Transverse colon (tissue), 4 donors: ENCODE results near the gene HPN. TPM values are rescaled to one million over a fixed set of nuclear protein-coding genes. Genes with fewer than 3 reads are reported as not detected.

Source experiments
- DNase-seq: peaks from one replicate; pipeline ENCODE4 v3.0.0-alpha.2; 2019
- H3K27ac ChIP-seq, 4 donors: fragments of 200-600 bp; sonication (generic); 2 replicates each; pipeline ENCODE4 v1.5.1; 2016 to 2018; ENCODE audit warnings: inconsistent platforms in 4 of 4
- H3K27me3 ChIP-seq: fragments of 200-600 bp; sonication (generic); 2 replicates; pipeline ENCODE4 v1.5.1; 2017; ENCODE audit warnings: inconsistent platforms
- H3K36me3 ChIP-seq, 4 donors: fragments of 200-600 bp; sonication (generic); 2 replicates each; pipeline ENCODE4 v1.5.1; 2017 to 2019; ENCODE audit warnings: inconsistent platforms in 4 of 4
- H3K4me1 ChIP-seq, 4 donors: fragments of 200-600 bp; sonication (generic); 2 replicates each; pipeline ENCODE4 v1.5.1; 2017 to 2020; ENCODE audit warnings: inconsistent platforms in 4 of 4
- H3K4me3 ChIP-seq, 4 donors: fragments of 200-600 bp; sonication (generic); 1 replicate in 1 of 4; 2 replicates in 3 of 4; pipeline versions ENCODE4 v1.5.1 to v1.6.1; 2017 to 2019; ENCODE audit warnings: inconsistent platforms in 4 of 4
- H3K9me3 ChIP-seq, 2 donors: fragments of 200-600 bp; sonication (generic); 2 replicates each; pipeline ENCODE4 v1.5.1; 2017 to 2019; ENCODE audit warnings: inconsistent platforms in 2 of 2
- CTCF ChIP-seq, 5 experiments: fragments of 200-600 bp in 3 of 5; fragments of 450-650 bp in 2 of 5; sonication (generic) in 3 of 5; IDR thresholded peaks; 1 replicate in 2 of 5; 2 replicates in 3 of 5; pipeline ENCODE4 v1.5.1; 2016 to 2017; ENCODE audit warnings: antibody characterized with exemption in 5 of 5, inconsistent platforms in 3 of 5, mild to moderate bottlenecking in 2 of 5, moderate library complexity in 1 of 5
- EP300 ChIP-seq: sonication (generic); formaldehyde crosslinking; IDR thresholded peaks from one replicate; pipeline ENCODE4 v1.6.1; 2017; ENCODE audit warnings: antibody characterized with exemption, low read depth
- POLR2A ChIP-seq: fragments of 450-650 bp; IDR thresholded peaks from one replicate; pipeline ENCODE4 v1.6.1; 2016; ENCODE audit warnings: antibody characterized with exemption, mild to moderate bottlenecking, moderate library complexity
- POLR2AphosphoS5 ChIP-seq, 3 donors: sonication (generic); formaldehyde crosslinking; IDR thresholded peaks; one replicate each; pipeline ENCODE4 v1.6.1; 2016; ENCODE audit warnings: antibody characterized with exemption in 3 of 3
- WGBS, 2 donors: methylation state at CpG; one replicate each; pipeline ENCODE4 v1.1.5; 2018; ENCODE audit warnings: low coverage in 1 of 2; 5-methylcytosine and 5-hydroxymethylcytosine counted together
- in situ Hi-C, 4 donors: fragments of 200-750 bp; cut with MboI; loops; one replicate each; pipeline versions ENCODE4 v1.15.0 to v1.15.1; 2017; ENCODE audit warnings: low sequenced_read_pairs in 3 of 4, low pct_ligation_motif_present in 1 of 4, low pct_unique_long_range_greater_than_20kb in 1 of 4
- intact Hi-C: fragments of 100-400 bp; cut with DNase I; formaldehyde crosslinking; loops from one replicate; pipeline ENCODE4 v1.15.1; 2023; ENCODE audit warnings: low total_unique reads
- total RNA-seq, 4 donors: library from RNA; depleted of rRNA; stranded (reverse); fragments of >200 nt; gene quantifications; one replicate each; pipeline ENCODE4 v1.1.0, GENCODE V29; 2016

Gene HPN
- total RNA-seq, 4 donors from 2014 or later: 0.32 to 0.68 TPM; not detected in 2

- no peak for TF ChIP-seq POLR2A
- TF ChIP-seq CTCF (IDR thresholded peaks at IDR 0.05): no peak
- TF ChIP-seq EP300: no peak
- Histone ChIP-seq H3K4me3 (no peak overlapping the region), H3K36me3 (no peaks in the 10 kb centered on the region), H3K4me1 (peaks cover 0 to 33% (median 13%) of the 10 kb centered on the region in 4 donors), H3K27me3 (no peaks in the 10 kb centered on the region), H3K27ac (no peak overlapping the region), H3K9me3 (no peaks in the 10 kb centered on the region)
- in situ Hi-C loops (no loop called here), intact Hi-C loops (no loop called here)
- 69% methylated on average over 9 of the region's 9 CpGs; no CpG with 5 or more reads in 1 of the 2 donors for WGBS, 2 donors
- no peak for DNase-seq
Observed at GRCh38 chr19:35110974-35111373, 69.5 kb downstream of the HPN start.

GRCh38 chr19:35112995-35113688, 71.6 kb downstream of the HPN start:
- no peak overlapping the region for H3K27ac ChIP-seq
- no peak for TF ChIP-seq POLR2AphosphoS5 (IDR thresholded peaks at IDR 0.05)
- no peak for TF ChIP-seq CTCF (IDR thresholded peaks at IDR 0.05)
- no peak for TF ChIP-seq EP300
- no peak for TF ChIP-seq POLR2A
- no peaks in the 10 kb centered on the region for H3K36me3 ChIP-seq
- H3K27me3 ChIP-seq: no peaks in the 10 kb centered on the region
- no peak for DNase-seq
- WGBS, 2 donors: 73 to 80% methylated on average over 3 to 15 of the region's 15 CpGs
- in situ Hi-C loops (no loop called here), intact Hi-C loops (no loop called here)
- no peak overlapping the region for H3K4me3 ChIP-seq
- peaks cover 0 to 29% (median 13%) of the 10 kb centered on the region in 4 donors for H3K4me1 ChIP-seq
- no peaks in the 10 kb centered on the region for H3K9me3 ChIP-seq

GRCh38 chr19:35114353-35115176, 73.0 kb downstream of the HPN start:
- Histone ChIP-seq H3K4me3 (peak overlapping the region in 3 of 4 donors; percentile 38 to 65 (median 51)), H3K9me3 (no peaks in the 10 kb centered on the region)
- TF ChIP-seq CTCF (IDR thresholded peaks at IDR 0.05) (peak; percentile 97 to 99 (median 98)), POLR2AphosphoS5 (IDR thresholded peaks at IDR 0.05) (peak in 1 of 3 donors; percentile 72), POLR2A (no peak), EP300 (no peak)

More at GRCh38 chr19:35114353-35115176, 73.0 kb downstream of the HPN start:
- Histone ChIP-seq H3K4me1 (peaks cover 0 to 21% (median 15%) of the 10 kb centered on the region in 4 donors), H3K27ac (peak overlapping the region; percentile 88 to 95 (median 91)), H3K27me3 (no peaks in the 10 kb centered on the region), H3K36me3 (no peaks in the 10 kb centered on the region)
- DNase-seq: peak; percentile 86
- intact Hi-C loops: no loop called here
- in situ Hi-C loops: no loop called here
- WGBS, 2 donors: 11 to 27% methylated on average over 4 to 22 of the region's 23 CpGs
